Tibial artery (tissue), 4 donors: Measurements from ENCODE around the gene AHSA1.

ENCODE experiments used
- DNase-seq, 2 donors: peaks; one replicate each; pipeline ENCODE4 v3.0.0-alpha.2; 2019
- H3K27ac ChIP-seq, 2 donors: fragments of 200-600 bp; sonication (generic) in 1 of 2; 1 replicate in 1 of 2; 2 replicates in 1 of 2; pipeline ENCODE4 v1.5.1; 2018 to 2019; ENCODE audit warnings: mild to moderate bottlenecking in 1 of 2
- H3K27me3 ChIP-seq, 2 donors: fragments of 200-600 bp; sonication (generic) in 1 of 2; one replicate each; pipeline versions ENCODE4 v1.5.1 to v1.6.0; 2016 to 2019
- H3K36me3 ChIP-seq, 3 donors: fragments of 200-600 bp; sonication (generic) in 2 of 3; one replicate each; pipeline ENCODE4 v1.5.1; 2016 to 2019; ENCODE audit warnings: mild to moderate bottlenecking in 2 of 3
- H3K4me1 ChIP-seq, 4 donors: fragments of 200-600 bp; sonication (generic) in 2 of 4; 1 replicate in 3 of 4; 2 replicates in 1 of 4; pipeline ENCODE4 v1.5.1; 2016 to 2019
- H3K4me3 ChIP-seq, 2 donors: fragments of 200-600 bp; sonication (generic) in 1 of 2; 1 replicate in 1 of 2; 2 replicates in 1 of 2; pipeline ENCODE4 v1.5.1; 2018 to 2019; ENCODE audit warnings: mild to moderate bottlenecking in 2 of 2
- H3K9me3 ChIP-seq, 3 donors: fragments of 200-600 bp; sonication (generic) in 1 of 3; one replicate each; pipeline ENCODE4 v1.5.1; 2016 to 2019
- intact Hi-C: fragments of 100-400 bp; cut with DNase I; formaldehyde crosslinking; loops from one replicate; pipeline ENCODE4 v1.15.0; 2023; ENCODE audit warnings: low total_unique reads
- TF ChIP-seq, protein P1 (sequence below), 2 experiments: fragments of 200-600 bp in 1 of 2; fragments of 450-650 bp in 1 of 2; IDR thresholded peaks; one replicate each; pipeline ENCODE4 v1.5.1; 2017 to 2019; ENCODE audit warnings: antibody characterized with exemption in 2 of 2, mild to moderate bottlenecking in 1 of 2, moderate library complexity in 1 of 2

Gene AHSA1

DNA sequence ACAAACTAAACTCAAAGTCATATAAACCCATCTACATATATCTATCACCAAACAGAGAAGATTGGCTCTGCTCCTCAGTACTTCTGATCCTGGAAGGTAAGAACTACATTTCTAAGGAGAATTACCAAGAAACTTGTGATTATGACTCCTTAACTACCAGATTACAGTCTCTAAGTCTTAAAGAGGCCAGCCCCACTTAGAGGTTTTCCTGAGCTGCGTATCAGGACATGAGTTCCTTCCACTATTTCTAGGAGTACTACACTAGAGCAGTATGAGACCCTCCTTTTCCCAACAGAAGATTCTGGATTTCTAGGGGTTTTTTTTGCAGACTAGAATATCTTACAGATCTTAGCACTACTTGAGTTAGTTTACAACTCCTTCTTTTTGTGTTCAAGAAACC, 34.5 kb upstream of the AHSA1 start, which contains the start of gene NOXRED1:
TSS of gene NOXRED1 (minus strand) at position 101 of the 400 bp plus-strand sequence. CDS start 634 bp downstream, outside the sequence.
- H3K36me3 ChIP-seq = peaks cover 58 to 77% (median 71%) of the 10 kb centered on the region in 3 donors

DNA sequence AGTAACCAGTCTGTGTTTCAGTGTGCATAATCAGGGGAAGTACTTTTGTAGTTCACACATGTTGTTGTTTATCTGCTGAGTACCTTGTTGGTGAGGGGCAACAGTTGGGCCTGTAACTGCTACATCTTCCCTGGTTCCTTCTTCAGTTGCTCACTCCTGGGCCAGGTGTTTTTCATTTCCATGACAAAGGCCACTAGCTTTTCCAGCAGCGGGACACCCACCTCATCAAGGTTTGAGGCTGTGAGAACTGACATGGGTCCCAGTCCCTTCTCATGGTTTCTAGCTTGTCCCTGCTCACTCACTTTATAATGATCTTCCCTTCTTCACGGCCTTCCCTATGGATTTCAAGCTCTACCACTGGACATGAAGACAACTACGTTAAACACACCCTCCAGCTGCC, 33.0 kb upstream of the AHSA1 start:
- no peaks in the 10 kb centered on the region for H3K4me1 ChIP-seq
- TF ChIP-seq, protein P1, sequence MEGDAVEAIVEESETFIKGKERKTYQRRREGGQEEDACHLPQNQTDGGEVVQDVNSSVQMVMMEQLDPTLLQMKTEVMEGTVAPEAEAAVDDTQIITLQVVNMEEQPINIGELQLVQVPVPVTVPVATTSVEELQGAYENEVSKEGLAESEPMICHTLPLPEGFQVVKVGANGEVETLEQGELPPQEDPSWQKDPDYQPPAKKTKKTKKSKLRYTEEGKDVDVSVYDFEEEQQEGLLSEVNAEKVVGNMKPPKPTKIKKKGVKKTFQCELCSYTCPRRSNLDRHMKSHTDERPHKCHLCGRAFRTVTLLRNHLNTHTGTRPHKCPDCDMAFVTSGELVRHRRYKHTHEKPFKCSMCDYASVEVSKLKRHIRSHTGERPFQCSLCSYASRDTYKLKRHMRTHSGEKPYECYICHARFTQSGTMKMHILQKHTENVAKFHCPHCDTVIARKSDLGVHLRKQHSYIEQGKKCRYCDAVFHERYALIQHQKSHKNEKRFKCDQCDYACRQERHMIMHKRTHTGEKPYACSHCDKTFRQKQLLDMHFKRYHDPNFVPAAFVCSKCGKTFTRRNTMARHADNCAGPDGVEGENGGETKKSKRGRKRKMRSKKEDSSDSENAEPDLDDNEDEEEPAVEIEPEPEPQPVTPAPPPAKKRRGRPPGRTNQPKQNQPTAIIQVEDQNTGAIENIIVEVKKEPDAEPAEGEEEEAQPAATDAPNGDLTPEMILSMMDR (IDR thresholded peaks at IDR 0.05) = no peak
- DNase-seq = no peak
- no peaks in the 10 kb centered on the region for H3K27me3 ChIP-seq
- H3K27ac ChIP-seq = no peak overlapping the region
- intact Hi-C loops = no loop called here
- peaks cover 0 to 9% (median 5%) of the 10 kb centered on the region in 3 donors for H3K9me3 ChIP-seq
- peaks cover 71 to 91% (median 86%) of the 10 kb centered on the region in 3 donors for H3K36me3 ChIP-seq
- H3K4me3 ChIP-seq = no peak overlapping the region

More for the DNA sequence above, 34.5 kb upstream of the AHSA1 start, which contains the start of gene NOXRED1:
- Histone ChIP-seq H3K4me1 (no peaks in the 10 kb centered on the region), H3K27me3 (no peaks in the 10 kb centered on the region), H3K27ac (no peak within 1 kb of the TSS), H3K4me3 (no peak within 1 kb of the TSS), H3K9me3 (peaks cover 0 to 15% (median 14%) of the 10 kb centered on the region in 3 donors)
- intact Hi-C loops = no loop called here
- DNase-seq = no peak
- TF ChIP-seq, protein P1 (IDR thresholded peaks at IDR 0.05) = no peak

DNA sequence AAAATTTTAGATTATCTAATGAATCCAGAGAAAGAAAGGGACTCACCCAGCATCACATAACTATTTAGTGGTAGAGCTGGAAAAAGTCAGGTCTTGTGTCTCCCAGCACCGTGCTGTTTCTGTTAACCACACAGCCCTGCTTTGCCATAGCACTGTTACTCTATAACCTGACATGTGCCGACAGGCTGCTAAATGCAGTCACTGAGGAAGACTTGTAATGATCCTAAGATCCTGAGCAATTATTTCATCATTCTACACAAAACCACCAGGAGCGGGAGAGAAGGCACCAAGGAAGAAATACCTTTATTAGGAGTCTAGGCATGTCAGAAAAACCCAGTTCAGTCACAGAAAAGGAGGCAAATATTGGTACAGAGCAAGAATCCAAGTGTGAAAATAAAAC, 31.5 kb upstream of the AHSA1 start:
- intact Hi-C loops = no loop called here
- no peaks in the 10 kb centered on the region for H3K9me3 ChIP-seq
- no peak for DNase-seq
- H3K27ac ChIP-seq = no peak overlapping the region
- peaks cover 79 to 99% (median 96%) of the 10 kb centered on the region in 3 donors for H3K36me3 ChIP-seq
- TF ChIP-seq, protein P1 (IDR thresholded peaks at IDR 0.05) = no peak
- H3K4me1 ChIP-seq = no peaks in the 10 kb centered on the region
- H3K27me3 ChIP-seq = no peaks in the 10 kb centered on the region
- no peak overlapping the region for H3K4me3 ChIP-seq

DNA sequence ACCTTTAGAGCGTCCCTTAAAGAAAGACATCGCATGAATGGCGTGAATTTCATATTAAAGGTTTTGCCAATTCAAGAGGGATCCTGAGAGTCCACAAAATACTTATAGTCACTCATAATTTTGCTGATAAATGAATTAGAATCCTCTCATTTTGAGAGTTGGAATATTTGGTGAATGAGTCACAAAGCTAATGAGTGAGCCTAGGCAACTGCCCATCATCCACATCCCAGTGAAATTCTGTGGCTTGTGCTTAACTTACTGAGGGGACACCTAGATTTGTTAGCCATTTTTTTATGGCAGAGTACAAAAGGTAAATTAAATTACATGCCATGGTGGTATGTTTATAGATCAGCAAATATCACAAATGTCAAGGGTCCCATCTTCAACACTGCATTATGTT, 21.9 kb upstream of the AHSA1 start:
- H3K36me3 ChIP-seq = peaks cover 69 to 93% (median 85%) of the 10 kb centered on the region in 3 donors
- H3K27ac ChIP-seq = no peak overlapping the region
- H3K4me1 ChIP-seq = no peaks in the 10 kb centered on the region
- no peak overlapping the region for H3K4me3 ChIP-seq
- H3K27me3 ChIP-seq = no peaks in the 10 kb centered on the region
- intact Hi-C loops = no loop called here
- no peak for DNase-seq
- no peaks in the 10 kb centered on the region for H3K9me3 ChIP-seq
- TF ChIP-seq, protein P1 (IDR thresholded peaks at IDR 0.05) = no peak

DNA sequence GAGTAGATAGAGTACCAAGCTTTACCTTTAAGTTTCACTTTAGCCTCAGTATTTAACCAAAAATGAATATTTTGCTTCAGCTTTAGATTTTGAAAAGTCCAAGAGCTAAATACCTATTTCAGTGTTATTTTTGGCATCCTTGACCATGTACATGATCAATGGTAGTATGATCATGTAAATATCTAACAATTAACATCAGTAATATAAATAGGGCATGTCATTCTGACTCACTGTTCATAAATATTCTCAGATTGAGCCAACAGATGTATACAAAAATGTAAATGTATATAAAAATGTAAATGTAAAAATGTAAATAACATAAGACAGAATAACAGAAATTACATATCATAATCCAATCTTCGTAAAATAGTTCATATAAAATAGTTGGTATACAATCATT, 19.3 kb upstream of the AHSA1 start:
- Histone ChIP-seq H3K4me1 (no peaks in the 10 kb centered on the region), H3K27ac (no peak overlapping the region), H3K36me3 (peaks cover 69 to 94% (median 85%) of the 10 kb centered on the region in 3 donors), H3K4me3 (no peak overlapping the region), H3K9me3 (no peaks in the 10 kb centered on the region), H3K27me3 (no peaks in the 10 kb centered on the region)
- no peak for DNase-seq
- TF ChIP-seq, protein P1 (IDR thresholded peaks at IDR 0.05) = no peak
- intact Hi-C loops = no loop called here

DNA sequence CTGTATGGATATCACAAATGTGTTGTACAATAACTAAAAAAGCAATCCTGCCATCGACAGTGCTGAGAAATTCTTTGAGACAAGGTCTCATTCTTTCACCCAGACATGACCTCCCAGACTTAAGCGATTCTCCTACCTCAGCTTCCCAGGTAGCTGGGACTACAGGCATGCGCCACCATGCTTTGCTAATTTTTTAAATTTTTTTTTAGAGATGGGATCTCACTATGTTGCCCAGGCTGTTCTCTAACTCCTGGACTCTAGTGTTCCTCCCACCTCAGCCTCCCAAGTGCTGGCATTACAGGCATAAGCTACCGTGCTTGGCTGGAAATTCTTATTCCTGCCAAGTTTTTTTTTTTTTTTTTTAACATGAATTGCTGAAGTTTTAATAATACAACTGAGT, 18.0 kb upstream of the AHSA1 start:
- intact Hi-C loops = no loop called here

More for the DNA sequence above, 18.0 kb upstream of the AHSA1 start:
- Histone ChIP-seq H3K9me3 (no peaks in the 10 kb centered on the region), H3K27ac (no peak overlapping the region), H3K27me3 (no peaks in the 10 kb centered on the region), H3K36me3 (peaks cover 64 to 93% (median 82%) of the 10 kb centered on the region in 3 donors), H3K4me1 (no peaks in the 10 kb centered on the region), H3K4me3 (no peak overlapping the region)
- DNase-seq = no peak
- TF ChIP-seq, protein P1 (IDR thresholded peaks at IDR 0.05) = no peak
